ENCODE results near the gene WDR20. TPM values are rescaled to one million over a fixed set of nuclear protein-coding genes. Genes with fewer than 3 reads are reported as not detected.

WDR20 gene
- total RNA-seq, 1 experiment from 2014 or later, result 23.8 TPM

DNA sequence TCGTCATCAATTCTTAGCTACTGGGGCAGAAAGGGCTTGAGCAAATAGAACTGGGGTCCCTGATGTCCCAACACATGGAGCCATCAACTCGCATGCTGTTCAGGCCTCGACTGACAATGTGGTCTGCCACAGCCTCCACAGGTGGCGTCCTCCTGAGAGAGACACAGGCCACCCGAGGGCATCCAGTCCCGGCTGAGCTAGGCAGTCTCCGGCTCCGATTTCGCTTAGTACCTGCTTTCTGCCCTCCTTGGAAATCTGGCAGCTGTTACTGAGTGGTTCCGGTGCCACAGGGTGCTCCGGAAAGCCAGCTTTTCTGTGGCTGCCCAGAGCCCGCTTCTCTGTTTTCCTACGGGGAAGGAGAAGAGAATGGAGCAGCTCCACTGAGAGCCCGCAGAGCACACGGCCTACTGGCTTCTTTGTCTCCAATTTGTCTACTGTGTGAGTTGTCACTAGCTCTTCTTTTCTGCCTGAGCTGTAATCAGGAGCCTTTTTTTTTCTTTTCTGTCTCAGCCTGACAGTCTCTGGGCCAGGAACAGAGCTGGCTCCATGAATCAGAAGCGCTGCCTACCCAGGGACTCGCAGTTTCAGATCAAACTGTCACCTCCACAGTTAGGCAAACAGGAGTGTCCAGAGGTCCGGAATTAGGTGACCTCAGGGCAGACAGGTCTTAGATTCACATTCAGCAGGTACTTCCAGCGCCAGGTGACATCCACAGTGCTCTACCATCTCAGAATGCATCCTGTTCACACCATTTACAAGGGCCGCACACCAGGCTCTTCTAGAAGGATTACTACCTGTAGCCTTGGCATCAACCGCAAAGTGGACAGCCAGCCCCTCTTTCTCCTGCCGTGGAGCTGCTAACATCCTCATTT, 92.0 kb downstream of the WDR20 start:
- Mint-ChIP-seq H3K36me3 (ENCODE audit: insufficient read depth, unreplicated experiment) (peaks cover 16% of the 10 kb centered on the region), H3K4me1 (ENCODE audit: insufficient read depth, unreplicated experiment) (no peaks in the 10 kb centered on the region), H3K9me3 (ENCODE audit: unreplicated experiment) (no peaks in the 10 kb centered on the region), H3K4me3 (ENCODE audit: unreplicated experiment) (no peak overlapping the region), H3K27me3 (ENCODE audit: insufficient read depth, unreplicated experiment) (no peaks in the 10 kb centered on the region), H3K27ac (ENCODE audit: low read depth, unreplicated experiment) (no peak overlapping the region)
- CTCF ChIA-PET, result interaction anchor here (0.6 to 3.1 kb wide), 5 partner anchors 22 to 124 kb away, joined by 3 to 20 read pairs (median 4); partner anchors contain the start of gene MOK
- intact Hi-C loops (cut with micrococcal nuclease), result no loop called here
- POLR2A ChIA-PET, result interaction anchor here (1.0 kb wide), 1 partner anchor 19 kb away, joined by 3 read pairs; no protein-coding TSS in a partner anchor
- no TSS peak for BruUV-seq (replicated peaks)
- TF ChIP-seq, protein P1, sequence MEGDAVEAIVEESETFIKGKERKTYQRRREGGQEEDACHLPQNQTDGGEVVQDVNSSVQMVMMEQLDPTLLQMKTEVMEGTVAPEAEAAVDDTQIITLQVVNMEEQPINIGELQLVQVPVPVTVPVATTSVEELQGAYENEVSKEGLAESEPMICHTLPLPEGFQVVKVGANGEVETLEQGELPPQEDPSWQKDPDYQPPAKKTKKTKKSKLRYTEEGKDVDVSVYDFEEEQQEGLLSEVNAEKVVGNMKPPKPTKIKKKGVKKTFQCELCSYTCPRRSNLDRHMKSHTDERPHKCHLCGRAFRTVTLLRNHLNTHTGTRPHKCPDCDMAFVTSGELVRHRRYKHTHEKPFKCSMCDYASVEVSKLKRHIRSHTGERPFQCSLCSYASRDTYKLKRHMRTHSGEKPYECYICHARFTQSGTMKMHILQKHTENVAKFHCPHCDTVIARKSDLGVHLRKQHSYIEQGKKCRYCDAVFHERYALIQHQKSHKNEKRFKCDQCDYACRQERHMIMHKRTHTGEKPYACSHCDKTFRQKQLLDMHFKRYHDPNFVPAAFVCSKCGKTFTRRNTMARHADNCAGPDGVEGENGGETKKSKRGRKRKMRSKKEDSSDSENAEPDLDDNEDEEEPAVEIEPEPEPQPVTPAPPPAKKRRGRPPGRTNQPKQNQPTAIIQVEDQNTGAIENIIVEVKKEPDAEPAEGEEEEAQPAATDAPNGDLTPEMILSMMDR (IDR thresholded peaks at IDR 0.05; ENCODE audit: unreplicated experiment), result no peak
- DNase-seq (ENCODE audit: unreplicated experiment), result no peak

DNA sequence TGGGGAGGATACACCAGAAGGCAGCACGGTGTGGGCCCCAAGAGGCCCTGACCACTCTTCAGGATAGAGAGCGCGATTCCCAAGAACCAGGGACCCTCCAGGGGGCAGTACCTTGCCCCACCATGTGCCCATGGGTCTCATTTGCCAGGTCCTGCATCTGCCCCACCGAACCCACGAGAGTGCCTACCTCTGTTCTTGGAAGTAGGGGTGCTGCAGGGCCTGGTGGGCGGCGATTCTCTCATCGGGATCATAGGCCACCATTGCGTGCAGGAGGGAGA, 92.6 kb downstream of the WDR20 start:
- Mint-ChIP-seq H3K4me1 (ENCODE audit: insufficient read depth, unreplicated experiment) (no peaks in the 10 kb centered on the region), H3K4me3 (ENCODE audit: unreplicated experiment) (no peak overlapping the region), H3K9me3 (ENCODE audit: unreplicated experiment) (no peaks in the 10 kb centered on the region), H3K36me3 (ENCODE audit: insufficient read depth, unreplicated experiment) (peaks cover 16% of the 10 kb centered on the region), H3K27me3 (ENCODE audit: insufficient read depth, unreplicated experiment) (no peaks in the 10 kb centered on the region), H3K27ac (ENCODE audit: low read depth, unreplicated experiment) (no peak overlapping the region)
- no peak for DNase-seq (ENCODE audit: unreplicated experiment)
- intact Hi-C loops (cut with micrococcal nuclease), result no loop called here
- ChIA-PET POLR2A (no interaction called here), CTCF (interaction anchor here (0.6 to 3.1 kb wide), 2 partner anchors 73 to 82 kb away, joined by 4 to 20 read pairs; partner anchors contain the start of gene MOK)
- BruUV-seq (replicated peaks), result no TSS peak
- TF ChIP-seq, protein P1 (IDR thresholded peaks at IDR 0.05; ENCODE audit: unreplicated experiment), result no peak

DNA sequence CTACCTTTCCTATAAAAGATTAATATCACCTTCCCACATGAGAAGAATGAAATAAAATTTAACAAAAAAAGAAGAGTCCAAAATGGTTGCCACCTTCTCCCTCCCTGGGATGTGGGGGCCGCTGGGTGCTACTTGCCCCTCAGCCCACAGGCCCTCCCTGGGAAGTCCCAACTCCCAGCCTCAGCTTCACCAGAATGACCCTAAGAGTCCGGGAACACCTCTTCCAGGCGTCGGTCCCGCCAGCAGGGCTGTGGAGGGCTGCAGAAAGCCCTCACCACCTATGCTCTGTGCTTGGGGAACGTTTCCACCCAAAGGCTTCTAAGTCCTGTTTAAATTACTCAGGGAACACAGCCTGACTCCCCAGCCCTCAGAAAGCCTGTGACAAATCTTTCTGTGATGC, 93.4 kb downstream of the WDR20 start:
- DNase-seq (ENCODE audit: unreplicated experiment), result no peak
- no TSS peak for BruUV-seq (replicated peaks)
- H3K9me3 Mint-ChIP-seq (ENCODE audit: unreplicated experiment), result no peaks in the 10 kb centered on the region
- ChIA-PET CTCF (interaction anchor here (0.6 to 3.1 kb wide), 2 partner anchors 23 to 82 kb away, joined by 3 to 20 read pairs; no protein-coding TSS in a partner anchor), POLR2A (interaction anchor here (1.3 to 1.4 kb wide), 2 partner anchors 81 to 83 kb away, joined by 3 to 5 read pairs; no protein-coding TSS in a partner anchor)
- no peak overlapping the region for H3K27ac Mint-ChIP-seq (ENCODE audit: low read depth, unreplicated experiment)
- intact Hi-C loops (cut with micrococcal nuclease), result no loop called here
- TF ChIP-seq, protein P1 (IDR thresholded peaks at IDR 0.05; ENCODE audit: unreplicated experiment), result no peak
- H3K36me3 Mint-ChIP-seq (ENCODE audit: insufficient read depth, unreplicated experiment), result peaks cover 16% of the 10 kb centered on the region
- no peaks in the 10 kb centered on the region for H3K27me3 Mint-ChIP-seq (ENCODE audit: insufficient read depth, unreplicated experiment)
- no peak overlapping the region for H3K4me3 Mint-ChIP-seq (ENCODE audit: unreplicated experiment)
- no peaks in the 10 kb centered on the region for H3K4me1 Mint-ChIP-seq (ENCODE audit: insufficient read depth, unreplicated experiment)

All from MCF 10A (cell line).